Left cardiac atrium (tissue), 4 donors: ENCODE results near the gene IL4. TPM values are rescaled to one million over a fixed set of nuclear protein-coding genes. Genes with fewer than 3 reads are reported as not detected.

Experiments
- ATAC-seq, 2 donors: fragments of 200-7000 bp; cut with Tn5 transposase; one replicate each; pipeline ENCODE4 v1.9.1; 2020; ENCODE audit warnings: mild to moderate bottlenecking in 2 of 2, moderate library complexity in 2 of 2
- DNase-seq: peaks from one replicate; pipeline ENCODE4 v3.0.0-alpha.2; 2020
- intact Hi-C, 2 donors: fragments of 100-400 bp; cut with DNase I; formaldehyde crosslinking; loops; one replicate each; pipeline versions ENCODE4 v1.14.1 to v1.15.1; 2022 to 2023
- total RNA-seq, 2 donors: library from RNA; stranded (reverse); fragmentation: NEBNext Ultra II Directional; extraction: Animal tissue kit (Norgen Biotek cat#: 25700); gene quantifications; one replicate each; pipeline ENCODE4 v1.2.1, GENCODE V29; 2021
- donor health status: DM: no; HTN: yes; CAD: no.
- donor health status: DM: no; HTN: yes; CAD: no; lungs with severe emphysema.
- donor health status: DM: yes; HTN: yes; CAD: no.
- donor health status: Dilated cardiomyopathy.

The IL4 gene
- total RNA-seq, 2 donors from 2014 or later: not detected

DNA sequence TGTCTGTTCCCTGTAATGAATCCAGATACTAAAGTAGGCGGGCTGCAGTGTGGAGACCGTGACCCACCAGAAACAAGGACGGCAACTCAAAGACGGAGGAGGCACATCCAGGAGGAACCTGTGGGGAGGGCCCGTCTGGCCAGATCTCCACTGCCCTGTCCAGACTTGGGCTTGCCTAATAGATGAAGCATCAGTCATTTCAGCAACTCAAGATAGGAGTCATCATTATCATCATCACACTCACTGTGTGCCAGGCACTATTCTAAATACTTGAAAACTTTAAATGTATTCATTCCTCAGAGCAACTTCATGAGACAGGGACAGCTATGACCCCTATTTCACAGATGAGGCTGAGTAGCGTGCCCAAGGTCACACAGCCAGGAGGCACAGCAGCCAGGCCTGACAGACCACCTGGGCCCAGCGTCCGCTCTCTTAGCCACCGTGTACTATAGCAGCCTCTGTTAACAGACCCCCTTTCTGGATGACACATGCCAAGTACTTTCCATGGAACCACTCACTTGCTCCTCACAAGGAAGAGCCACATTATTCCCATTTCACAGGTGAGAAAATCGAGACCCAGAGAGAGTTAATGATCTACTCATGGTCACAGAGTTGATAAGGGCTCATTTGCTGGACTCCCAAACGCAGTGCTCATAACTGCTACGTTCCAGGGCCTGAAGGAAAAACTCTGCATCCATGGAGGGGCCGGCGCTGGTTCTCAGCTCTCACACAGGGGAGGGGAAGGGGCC lies 4.9 kb upstream of the IL4 start:
- no peak for DNase-seq
- intact Hi-C loops: no loop called here
- ATAC-seq: peak in 1 of 2 donors; percentile 89

DNA sequence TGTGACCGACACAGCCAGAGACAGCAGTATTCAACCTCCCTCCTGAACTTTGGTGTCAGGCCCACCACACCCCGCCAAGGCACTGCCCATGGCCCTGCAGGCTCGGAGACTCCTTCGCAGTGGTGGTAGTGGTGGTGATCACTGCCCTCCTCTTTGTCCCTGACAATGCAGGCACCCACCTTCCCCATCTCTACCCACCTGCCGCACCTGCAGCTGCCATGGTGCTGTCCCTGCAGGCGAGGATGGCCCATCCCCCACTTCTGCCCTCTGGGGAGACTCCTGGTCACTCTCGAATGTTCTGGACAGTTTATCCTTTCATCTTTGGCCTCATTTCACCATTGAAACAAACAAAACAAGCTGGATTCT lies 4.4 kb upstream of the IL4 start:
- no peak for ATAC-seq
- intact Hi-C loops: no loop called here
- no peak for DNase-seq

DNA sequence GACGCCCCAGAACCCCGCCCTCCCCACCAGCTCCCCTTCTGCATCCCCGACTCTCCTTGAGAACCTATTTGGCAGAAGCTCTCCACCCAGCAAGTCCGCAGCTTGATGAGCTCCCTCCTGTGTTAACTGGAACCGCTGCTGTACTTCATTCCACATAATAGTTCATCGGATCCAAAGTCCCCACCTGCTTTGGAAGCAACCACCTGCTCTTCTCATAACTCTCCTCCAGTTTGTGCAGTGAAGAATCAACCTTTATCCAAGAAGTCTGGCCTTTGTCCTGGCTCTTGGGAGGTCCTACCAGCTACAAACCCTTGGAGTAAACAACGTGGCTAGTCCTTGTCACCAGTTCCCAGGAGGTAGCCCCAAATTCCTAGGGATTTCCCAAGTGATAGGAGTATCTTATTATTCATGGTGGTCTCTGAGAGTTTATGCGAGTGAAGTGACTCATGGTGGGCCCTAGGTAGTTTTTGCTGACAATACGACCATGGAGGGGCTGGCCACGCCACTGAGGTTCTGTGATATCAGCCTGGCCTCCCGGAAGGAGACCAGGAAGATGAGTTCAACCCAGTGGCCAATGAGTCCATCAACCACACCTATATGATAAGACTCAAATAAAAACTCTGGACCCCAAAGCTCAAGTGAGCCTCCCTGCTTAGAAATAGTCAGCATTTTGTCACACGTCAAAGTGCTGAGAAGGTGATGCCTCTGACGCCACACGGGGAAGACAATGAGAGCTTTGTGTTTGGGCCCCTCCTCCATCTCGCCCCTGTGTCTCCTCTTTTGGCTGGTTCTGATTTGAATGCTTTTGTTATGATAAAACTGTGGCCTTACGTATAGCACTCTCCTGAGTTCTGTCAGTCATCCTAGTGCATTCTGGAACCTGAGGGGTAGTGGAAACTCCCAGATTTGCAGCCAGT lies 3.6 kb upstream of the IL4 start:
- intact Hi-C loops: no loop called here
- ATAC-seq: no peak
- DNase-seq: no peak

DNA sequence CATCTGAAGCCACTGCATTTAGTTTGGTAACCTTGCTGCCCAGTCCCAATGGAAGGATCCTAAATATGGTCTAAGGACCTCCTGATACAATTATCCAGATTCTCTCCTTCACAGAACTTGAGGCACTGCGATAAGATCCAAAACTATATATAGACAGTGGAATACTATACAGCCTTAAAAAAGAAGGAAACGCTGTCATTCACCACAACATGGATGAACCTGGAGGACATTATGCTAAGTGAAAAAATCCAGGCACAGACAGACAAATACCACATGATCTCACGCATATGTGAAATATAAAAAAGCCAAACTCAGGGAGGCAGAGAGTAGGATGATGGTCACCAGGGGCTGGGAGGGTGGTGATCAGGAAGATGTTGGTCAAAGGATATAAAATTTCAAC lies 2.8 kb upstream of the IL4 start:
- no peak for DNase-seq
- no peak for ATAC-seq
- intact Hi-C loops: no loop called here

DNA sequence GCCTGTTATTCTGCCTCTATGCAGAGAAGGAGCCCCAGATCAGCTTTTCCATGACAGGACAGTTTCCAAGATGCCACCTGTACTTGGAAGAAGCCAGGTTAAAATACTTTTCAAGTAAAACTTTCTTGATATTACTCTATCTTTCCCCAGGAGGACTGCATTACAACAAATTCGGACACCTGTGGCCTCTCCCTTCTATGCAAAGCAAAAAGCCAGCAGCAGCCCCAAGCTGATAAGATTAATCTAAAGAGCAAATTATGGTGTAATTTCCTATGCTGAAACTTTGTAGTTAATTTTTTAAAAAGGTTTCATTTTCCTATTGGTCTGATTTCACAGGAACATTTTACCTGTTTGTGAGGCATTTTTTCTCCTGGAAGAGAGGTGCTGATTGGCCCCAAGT lies 301 bp upstream of the IL4 start:
- DNase-seq: no peak
- no peak for ATAC-seq
- intact Hi-C loops: no loop called here

DNA sequence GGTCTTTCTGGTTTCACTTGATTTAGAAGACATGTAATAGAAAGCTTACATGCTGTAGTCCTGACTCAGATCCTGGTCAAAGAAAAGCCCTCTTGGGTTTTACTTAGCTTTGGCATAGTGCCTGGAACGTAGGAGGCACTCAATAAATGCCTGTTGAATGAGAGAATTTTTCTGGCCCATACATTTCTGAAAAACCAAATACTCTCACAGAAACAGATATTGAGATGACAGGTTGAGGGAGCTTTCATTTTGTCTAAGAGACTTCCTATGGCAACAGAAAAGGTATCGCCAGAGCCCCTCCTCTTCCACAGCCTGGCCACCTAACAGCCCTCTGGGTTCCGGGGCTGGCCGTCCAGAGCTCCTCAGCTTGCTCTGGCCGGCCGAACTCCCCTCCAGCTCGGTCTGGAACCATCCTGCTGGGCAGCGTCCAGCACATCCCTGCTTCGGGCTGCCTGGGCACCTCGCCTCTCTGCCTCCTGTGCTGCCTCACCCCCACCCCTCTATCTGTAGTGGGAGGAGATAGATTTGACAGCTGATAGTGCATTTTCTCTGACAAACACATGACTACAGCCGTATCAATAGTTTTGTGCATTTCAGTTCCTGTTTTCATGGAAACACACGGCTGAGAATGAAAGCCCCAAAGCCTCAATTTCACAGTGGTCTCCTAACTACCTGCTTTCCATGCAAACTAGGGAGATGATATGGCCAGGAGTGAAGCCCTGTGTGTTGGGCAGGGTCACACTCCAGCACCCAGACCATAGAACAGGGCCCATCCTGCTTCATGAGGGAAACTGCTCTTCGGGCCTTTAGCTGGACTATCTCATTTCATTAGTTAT lies 1.1 kb downstream of the IL4 start:
- intact Hi-C loops: no loop called here
- DNase-seq (no peak), ATAC-seq (peak; percentile 54 to 86)

DNA sequence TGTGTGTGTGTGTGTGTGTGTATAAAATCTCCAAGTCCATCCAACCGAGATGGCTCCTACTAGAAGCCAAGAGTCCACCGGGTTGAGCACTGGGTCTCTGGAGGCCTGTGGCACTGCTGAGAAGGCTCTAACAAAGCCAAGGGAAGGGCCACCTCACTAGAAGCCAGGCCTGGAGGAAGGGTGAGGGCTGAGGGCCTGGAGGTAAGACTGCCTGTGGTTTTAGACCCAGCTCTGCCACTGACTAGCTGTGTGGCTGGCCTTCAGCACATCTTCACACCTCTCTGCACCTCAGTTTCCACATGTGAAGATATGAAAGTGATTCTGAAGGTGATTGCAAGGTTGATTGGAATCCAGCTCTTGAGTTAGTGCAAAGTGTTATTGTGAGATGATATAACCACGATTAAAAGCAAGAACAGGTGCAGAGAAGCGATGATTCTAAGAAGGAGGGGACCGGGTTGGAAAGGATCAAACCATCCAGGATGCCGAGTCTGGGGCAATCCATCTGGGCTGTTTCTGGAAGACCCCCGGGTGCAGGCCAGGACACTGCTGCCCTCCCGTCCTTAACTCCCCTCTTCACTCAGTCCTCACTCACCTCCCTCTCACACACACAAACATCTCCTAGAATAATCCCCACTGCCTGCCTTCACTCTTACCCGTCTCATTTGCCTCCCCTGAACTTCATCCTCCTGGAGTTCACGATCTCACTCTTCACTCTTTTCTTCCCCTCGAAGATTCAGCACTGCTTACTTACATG lies 2.3 kb downstream of the IL4 start:
- ATAC-seq (no peak), DNase-seq (no peak)
- intact Hi-C loops: no loop called here

DNA sequence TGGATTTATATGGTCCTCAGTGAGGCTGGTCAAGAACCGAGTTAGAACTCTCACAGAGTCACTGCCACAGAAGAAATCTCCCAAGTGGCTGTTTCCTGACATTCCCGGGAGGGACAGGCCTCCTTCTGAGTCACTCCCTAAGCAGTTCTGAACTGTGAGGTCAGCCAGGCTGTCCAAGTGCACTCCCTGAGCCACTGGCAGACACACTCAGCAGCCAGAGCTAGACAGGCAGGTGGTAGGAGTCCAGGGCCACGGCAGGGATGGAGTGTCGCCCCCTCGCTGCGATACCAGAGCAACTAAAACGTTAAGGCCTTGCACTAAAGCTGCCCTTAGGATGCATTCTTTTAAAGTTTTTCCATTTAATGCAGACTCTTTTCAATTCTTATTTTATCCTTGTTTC lies 3.4 kb downstream of the IL4 start:
- DNase-seq: no peak
- intact Hi-C loops: no loop called here
- peak; percentile 56 to 90 for ATAC-seq

DNA sequence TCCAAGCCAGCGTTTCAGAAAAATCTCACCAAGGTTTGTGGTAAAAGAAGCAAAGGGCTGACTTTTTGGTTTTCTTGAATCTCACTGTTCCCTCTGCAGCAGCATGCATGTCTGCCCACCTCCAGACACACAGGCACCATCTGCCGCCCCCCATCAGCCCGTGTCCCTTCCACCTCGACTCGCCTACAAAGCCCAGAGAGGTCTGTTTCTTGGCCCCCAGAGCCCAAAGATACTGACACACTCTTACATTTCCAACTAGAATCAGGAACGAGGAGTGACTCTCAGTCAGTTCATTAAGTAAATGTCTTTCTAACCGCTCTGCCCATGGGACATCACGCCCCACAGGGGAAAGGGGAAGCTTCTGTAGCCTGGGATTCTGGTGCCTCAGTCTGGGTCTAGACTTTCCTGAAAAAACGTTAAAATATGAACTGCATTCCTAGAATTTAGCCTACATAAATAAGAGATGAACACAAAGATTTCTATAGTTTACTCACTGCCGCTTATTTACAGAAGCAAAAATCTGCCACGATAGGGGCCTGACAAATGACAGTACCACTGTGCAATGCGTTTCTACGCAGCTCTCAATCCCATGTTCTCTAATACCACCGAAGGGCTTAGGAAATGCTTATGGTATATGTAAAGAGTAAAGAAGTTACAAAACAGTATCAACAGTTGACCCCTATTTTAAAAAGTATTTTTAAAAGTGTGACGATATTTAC lies 4.1 kb downstream of the IL4 start:
- DNase-seq (no peak), ATAC-seq (no peak)
- intact Hi-C loops: no loop called here

DNA sequence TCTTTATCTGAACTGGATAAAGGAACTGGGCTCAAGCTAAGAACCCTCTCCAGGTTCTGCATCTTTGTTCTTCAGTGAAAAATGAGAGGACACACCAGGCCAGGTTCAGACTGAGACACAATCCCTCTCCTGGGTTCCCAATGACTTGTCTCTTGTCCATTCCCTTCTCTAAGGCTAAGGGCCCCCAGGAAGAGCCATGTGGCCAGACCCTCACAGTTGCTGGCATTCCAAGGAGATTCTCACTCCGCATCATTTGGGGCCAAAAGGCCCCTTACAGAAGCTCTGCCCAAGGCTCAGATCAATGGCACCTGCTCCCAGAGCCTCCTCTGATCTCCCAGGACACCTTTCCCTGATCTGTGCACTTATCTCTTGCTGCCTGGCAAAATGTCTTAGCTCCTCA lies 4.9 kb downstream of the IL4 start:
- DNase-seq: no peak
- intact Hi-C loops: no loop called here

DNA sequence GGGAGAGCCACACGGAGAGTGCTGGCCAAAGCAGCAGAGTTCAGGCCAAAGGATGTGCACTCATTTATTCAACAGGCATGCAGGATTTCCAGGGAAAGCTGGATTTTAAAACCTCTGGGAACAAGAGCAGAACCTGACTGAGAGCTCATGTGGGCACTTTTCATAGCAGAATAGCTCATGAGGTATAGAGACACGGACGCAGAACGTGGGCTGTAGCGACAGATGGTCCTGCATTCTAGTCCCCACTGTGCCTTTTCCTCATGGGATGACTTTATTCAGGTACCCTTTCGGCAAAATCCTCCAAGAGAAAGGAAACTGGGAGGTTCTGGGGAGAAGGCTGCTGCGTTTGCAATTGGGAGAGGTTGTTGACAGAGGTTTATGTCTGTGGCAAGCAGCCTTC lies 5.4 kb downstream of the IL4 start:
- intact Hi-C loops: no loop called here
- DNase-seq: no peak
- no peak for ATAC-seq

More for the DNA sequence above, 4.9 kb downstream of the IL4 start:
- ATAC-seq: no peak

DNA sequence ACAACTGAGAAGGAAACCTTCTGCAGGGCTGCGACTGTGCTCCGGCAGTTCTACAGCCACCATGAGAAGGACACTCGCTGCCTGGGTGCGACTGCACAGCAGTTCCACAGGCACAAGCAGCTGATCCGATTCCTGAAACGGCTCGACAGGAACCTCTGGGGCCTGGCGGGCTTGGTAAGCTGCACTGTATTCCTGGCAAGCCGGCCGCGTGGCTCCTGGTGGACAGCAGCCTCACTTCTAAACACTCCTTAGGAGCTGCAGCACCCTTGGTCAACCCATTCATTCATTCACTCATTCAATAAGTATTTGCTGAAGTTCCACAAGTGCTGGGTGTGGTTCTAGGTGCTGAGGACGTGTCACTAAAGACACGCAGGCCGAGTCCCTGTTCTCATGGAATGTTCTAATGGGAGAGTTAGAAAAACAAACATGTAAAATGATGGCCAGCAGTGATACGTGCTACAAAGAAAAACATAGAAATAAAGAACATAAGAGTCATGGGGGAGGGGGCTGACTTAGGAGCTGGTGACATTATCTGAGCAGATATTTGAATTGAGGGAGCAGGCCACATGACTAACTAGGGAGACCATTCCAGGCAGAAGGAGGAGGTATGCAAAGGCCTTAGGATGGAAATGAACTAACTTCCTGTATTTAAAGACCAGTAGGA lies 6.1 kb downstream of the IL4 start:
- DNase-seq (no peak), ATAC-seq (no peak)
- intact Hi-C loops: no loop called here

DNA sequence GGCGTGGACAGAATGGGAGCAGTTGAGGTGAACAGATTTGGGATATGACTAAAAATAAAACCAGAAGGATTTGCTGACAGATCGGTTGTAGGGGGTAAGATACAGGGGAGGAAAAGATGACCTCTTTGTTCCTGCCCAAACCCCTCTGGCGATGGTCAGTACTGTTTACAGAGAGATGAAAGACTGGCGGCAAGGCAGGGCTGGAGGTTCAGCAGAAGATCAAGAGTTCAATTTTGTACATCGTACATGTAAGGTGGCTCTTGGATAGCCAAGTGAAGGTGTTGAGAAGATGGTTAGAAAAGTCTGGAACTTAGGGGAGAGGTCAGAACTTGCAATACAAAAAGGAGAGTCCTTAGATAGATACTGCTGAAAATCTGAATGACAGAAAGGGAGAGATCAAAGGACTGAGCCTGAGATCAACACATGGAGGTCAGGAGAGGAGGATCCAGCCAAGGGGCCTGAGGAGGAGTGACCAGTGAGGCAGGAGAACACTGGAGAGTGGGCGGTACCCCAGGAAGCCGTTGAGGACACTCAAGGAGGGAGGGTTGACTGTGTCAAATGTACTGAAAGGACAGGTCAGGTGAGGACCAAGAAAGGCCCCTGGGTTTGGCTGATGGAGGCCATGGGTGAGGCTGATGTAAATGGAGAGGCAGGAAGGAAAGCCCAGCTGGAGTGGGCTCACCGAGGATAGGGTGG lies 7.1 kb downstream of the IL4 start:
- intact Hi-C loops: no loop called here
- ATAC-seq: no peak
- no peak for DNase-seq

DNA sequence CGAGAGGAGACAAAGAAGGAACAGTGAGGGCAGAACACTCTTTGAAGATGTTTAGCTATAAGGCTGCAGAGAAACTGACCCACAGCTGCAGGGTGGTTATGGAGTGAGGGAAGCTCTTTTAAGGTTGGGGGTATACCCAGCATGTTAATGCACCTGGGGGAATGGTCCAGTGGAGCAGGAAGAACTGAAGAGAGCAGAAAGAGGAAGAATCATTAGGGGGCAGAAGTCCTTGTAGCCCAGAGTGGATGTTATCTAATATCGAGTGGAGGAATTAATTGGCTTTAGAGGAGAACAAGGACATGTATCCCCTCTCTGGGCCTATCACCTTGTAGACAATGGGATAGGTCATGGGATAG lies 7.7 kb downstream of the IL4 start:
- DNase-seq (no peak), ATAC-seq (no peak)
- intact Hi-C loops: no loop called here

DNA sequence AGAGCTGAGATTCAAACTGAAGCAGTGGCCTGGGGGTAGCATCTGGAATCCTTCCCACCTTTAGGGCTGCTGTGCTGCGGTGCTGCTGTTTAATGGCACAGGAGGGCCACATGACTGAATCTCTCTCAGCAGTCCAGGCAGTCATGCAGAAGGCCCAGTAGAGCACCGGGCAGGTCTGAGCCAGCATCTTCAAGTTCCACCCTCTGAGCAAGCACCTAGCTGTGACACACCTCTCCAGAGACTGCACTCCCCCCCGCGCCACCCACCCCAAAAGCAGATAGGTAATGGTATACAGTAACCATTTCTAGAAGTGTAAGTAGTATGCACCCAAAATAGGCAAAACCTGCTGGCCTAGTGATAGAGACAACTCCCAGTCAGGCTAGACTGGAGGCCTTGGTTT lies 8.2 kb downstream of the IL4 start:
- no peak for ATAC-seq
- DNase-seq: no peak
- intact Hi-C loops: no loop called here

DNA sequence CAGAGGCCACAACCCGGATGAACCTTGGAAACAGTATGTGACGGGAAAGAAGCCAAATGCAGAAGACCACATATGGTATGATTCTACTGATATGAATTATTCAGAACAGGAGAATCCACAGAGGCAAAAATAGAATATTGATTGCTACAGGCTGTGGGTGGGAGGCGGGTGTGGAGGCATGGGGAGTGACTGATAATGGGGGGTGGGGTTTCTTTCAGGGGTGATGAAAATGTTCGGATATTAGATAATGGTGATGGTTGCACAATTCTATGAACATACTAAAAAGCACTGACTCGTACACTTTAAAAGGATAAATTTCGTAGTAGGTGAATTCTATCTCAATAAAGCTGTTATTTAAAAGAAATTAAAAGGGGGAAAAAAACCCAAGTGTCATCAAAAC lies 10.7 kb downstream of the IL4 start:
- intact Hi-C loops: no loop called here
- DNase-seq: no peak
- ATAC-seq: no peak

DNA sequence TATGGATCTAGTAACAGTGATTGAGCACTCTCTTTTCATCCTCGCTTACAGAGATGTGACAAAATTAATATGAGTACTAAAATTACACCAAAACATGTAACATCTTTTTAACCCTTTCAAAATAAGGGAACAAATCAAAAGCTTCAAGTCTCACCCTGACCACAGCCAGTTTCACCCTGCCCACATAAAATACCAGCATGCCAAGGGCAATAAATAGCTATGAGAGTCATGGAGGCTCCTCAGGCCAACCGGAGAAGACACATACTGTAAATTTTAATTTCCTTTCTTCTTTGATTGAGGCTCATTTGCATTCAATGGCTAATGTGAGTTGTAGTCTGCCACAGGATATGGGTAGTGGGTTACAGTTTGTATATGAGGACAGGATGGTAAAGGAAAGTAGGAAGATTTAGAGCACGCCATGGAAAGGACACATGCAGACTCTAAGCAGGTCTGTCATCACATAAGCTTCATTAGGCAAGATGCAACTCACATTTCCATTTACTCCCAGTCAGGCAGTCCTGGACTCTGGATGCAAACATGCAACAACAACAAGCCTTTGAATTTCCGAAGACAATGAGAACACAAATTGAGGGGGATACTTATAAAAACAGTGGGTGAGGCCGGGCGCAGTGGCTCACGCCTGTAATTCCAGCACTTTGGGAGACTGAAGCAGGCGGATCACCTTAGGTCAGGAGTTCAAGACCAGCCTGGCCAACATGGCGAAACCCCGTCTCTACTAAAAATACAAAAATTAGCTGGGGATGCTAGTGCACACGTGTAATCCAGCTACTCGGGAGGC lies 11.3 kb downstream of the IL4 start:
- intact Hi-C loops: no loop called here
- DNase-seq (no peak), ATAC-seq (no peak)
